HG03066 (cell line): ENCODE results near the gene CCDC73.
A peak's percentile ranks its signal among the peaks of the same experiment; 100 is the strongest.
"Not testable (repeated sequence)": the region's sequence is repeated elsewhere in the genome, so short reads cannot be mapped to it uniquely, and the experiment has no call there.

ENCODE experiments used
- ATAC-seq: cut with Tn5 transposase; IDR thresholded peaks from one replicate; pipeline ENCODE4 v1.9.1; 2021; ENCODE audit warnings: low read depth; ENCODE audit not compliant: unreplicated experiment

CCDC73 gene

GRCh38 chr11:32708978-32709377, 85.5 kb downstream of the CCDC73 start:
- not testable (repeated sequence) for ATAC-seq

- ATAC-seq, result peak; percentile 94
These were observed 87.3 kb downstream of the CCDC73 start for GRCh38 chr11:32706985-32707741.

GRCh38 chr11:32705309-32706033, 89.0 kb downstream of the CCDC73 start:
- no peak for ATAC-seq

DNA sequence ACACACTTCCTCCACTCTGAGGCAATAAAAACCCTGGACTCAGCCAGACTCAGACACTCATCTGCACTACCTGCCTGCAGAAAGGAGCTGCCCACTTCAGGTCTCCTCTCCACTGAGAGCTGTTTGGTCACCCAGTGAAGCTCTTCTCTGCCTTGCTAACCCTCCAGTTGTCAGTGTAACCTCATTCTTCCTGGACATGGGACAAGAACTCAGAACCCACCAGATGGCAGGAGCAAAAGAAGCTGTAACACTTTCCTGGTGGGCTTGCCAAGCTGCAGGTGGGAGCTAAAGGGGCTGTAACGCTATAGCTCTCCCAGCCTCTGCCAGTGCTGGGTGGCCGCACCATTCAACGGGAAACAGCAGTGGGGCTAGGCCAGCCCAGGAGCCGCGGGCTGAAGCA, 89.7 kb downstream of the CCDC73 start:
- no peak for ATAC-seq

DNA sequence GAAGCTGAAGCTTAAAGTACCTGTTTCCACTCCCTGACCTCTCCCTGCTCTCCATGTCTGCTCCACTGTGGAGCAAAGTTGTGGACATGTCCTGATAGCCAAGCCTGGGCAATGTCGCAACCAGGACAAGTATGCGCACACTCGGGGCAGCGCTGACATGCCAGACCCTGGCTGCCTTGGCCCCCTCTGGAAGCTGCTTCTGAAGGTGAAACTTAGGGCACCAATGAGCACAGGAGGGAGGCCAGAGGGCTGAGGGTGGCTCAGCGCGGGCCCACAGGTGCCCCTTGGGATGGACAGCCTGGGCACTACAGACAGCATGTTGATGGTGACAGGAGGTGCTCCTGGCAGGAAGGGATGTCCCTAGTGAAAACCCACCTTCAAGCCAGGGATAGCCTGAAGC, 90.2 kb downstream of the CCDC73 start:
- no peak for ATAC-seq

GRCh38 chr11:32701616-32702015, 92.8 kb downstream of the CCDC73 start:
- ATAC-seq, result no peak

DNA sequence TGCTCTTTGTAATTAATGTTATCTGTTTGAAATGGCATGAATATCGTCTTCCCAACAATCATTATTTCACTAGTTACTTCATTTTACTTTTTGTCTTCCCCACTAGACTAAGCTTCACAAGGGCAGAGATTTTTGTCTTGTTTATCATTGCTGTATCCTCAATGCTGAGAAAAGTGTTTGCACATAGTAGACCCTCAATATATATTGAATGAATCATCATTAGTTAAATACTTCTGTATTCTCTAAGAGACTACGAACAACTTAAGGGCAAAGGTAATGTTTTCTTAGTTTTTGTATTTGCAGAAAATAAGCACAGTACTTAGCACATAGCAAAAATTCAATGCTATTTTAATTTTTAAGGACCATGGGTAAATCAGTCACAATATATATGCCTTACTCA, 95.9 kb downstream of the CCDC73 start:
- ATAC-seq, result no peak

GRCh38 chr11:32671051-32671450, 123.4 kb downstream of the CCDC73 start:
- no peak for ATAC-seq

- ATAC-seq, result no peak
These were observed 134.8 kb downstream of the CCDC73 start for GRCh38 chr11:32659672-32660071.

DNA sequence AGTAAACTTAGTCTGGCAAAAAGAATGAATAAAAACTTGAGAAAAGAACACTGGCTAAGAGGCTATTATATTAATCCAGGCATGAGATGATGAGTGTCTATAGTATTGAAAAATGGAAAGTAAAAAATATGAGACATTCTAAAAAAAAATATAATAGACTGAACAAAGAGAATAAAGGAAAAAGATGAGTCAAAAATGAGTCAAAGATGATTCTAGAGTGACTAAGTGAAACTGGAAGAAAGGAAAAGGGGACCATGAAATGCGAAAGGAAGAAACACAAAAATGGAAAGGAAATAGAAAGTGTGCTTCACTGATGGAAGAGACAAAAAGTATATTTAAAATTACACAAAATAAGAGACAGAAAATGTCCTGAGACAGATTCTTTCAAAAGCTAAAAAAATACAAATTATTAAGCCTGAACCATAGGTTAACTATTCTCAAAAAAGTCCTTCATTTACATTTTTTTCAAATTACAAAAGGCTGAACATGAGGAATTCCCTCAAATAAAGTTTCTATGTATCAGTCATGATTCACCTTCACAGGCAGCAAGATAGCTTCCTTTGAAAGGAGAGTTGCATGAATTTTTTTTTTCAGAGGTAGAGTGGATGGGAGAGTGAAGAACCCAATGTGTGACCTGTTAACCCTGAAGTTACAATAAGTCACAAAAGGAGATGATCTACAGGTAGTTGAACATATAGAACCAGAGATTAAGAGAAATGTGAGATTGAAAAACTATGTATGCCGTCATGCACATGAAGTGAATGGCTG, 135.6 kb downstream of the CCDC73 start:
- ATAC-seq, result no peak

DNA sequence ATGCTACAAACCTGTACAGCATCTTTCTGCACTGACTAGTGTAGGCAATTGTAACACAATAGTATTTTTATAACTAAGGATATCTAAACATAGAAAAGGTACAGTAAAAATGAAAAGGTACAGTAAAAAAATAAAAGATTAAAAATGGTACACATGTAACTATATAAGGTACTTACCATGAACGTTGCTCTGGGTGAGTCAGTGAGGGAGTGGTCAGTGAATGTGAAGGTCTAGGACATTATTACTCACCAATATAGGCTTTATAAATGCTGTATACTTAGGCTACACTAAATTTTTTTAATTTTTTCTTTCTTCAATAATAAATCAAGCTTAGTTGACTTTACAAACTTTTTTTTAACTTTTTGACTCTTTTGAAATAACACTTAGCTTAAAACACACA, 150.9 kb downstream of the CCDC73 start:
- ATAC-seq, result no peak

- no peak for ATAC-seq
These were observed 153.1 kb downstream of the CCDC73 start for GRCh38 chr11:32641361-32641760.

DNA sequence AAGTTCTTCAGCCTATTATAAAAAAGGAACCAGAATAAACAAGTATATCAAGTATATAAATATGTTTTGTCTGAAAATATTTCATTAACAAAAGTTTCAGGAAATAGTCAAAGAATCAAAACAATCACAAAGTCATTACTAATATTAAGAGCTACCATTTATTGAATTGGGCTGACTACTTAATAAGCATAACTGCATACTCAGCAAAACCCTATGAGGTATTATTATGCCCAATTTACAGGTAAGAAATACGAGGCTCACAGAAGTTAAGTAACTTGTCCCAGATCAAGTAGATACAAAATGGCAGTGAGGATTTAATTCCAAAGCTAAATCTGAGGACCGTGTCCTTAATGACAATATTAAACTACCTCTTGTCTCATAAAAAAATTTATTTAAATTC, 158.6 kb downstream of the CCDC73 start:
- ATAC-seq, result no peak

GRCh38 chr11:32630844-32631243, 163.6 kb downstream of the CCDC73 start:
- ATAC-seq, result no peak

DNA sequence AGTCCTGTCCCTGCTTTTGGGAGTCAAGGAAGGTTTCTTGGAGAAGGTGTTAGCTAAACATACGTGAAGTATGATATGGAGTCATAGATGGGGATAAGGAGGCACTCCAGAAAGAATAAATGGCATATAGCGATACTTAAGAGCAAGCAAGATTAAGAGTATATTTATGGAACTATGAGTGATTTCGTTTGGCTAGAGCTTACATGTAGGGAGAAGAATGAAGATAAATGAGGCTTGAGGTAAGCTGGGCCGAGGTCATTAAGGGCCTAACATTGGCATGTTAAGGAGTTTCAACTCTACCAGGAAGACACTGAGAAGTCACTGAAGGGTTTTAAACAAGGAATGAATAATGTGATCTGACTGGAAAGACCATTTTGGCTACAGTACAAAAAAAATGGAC, 177.6 kb downstream of the CCDC73 start:
- ATAC-seq, result no peak

DNA sequence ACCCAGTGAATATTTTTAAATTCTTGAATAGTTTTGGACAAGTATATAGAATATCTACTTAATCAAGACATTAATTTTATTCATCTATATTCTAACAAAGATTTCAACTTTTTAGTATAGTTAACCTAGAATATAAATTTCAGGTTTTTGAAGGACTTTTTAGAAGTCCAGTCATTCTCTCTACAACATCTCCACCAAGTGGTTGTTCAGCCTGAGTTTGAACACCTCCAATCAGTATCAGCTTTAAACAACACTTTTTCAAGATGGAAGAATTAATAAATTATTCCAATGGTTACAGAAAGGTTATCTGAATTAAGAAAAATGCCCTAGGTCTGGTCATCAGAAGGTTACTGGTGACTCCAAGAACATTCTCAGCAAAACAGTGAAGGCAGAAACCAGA, 179.0 kb downstream of the CCDC73 start:
- ATAC-seq, result no peak

- ATAC-seq, result no peak
These were observed 180.8 kb downstream of the CCDC73 start for GRCh38 chr11:32613500-32614151.

DNA sequence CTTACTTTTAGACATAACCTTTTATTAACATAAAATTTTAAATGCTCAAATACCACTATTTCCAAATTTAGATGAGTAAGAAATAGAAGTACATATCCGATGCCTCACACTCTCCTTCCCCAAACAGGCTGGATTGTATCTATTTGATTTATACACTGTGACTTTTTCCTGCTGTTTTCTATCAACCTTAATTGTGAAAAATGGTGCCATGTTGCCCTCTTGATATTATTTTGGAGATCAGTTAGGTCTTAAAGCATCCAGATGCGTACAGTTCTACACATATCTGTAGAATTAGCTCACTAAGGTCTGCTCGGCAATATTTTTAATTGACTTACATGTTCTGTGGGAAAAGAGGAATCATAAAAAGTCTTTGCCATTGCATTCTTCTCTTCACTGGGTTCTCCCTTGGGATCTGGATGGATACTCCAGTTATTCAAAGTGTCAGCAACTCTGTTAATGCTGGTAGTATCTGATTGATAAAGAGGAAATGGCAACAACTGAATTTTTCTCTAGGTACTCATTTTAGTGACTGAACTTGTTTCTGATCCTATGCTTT, 183.6 kb downstream of the CCDC73 start:
- no peak for ATAC-seq

- ATAC-seq, result not testable (repeated sequence)
These were observed 185.6 kb downstream of the CCDC73 start for GRCh38 chr11:32608826-32609225.

- ATAC-seq, result no peak
These were observed 188.2 kb downstream of the CCDC73 start for GRCh38 chr11:32606220-32606619.
